GM19372 (cell line): Measurements from ENCODE around the gene CCDC188.

Experiments used
- ATAC-seq: cut with Tn5 transposase; IDR thresholded peaks from one replicate; pipeline ENCODE4 v1.9.1; 2021; ENCODE audit warnings: mild to moderate bottlenecking, low read depth, moderate library complexity; ENCODE audit not compliant: unreplicated experiment

The CCDC188 gene

DNA sequence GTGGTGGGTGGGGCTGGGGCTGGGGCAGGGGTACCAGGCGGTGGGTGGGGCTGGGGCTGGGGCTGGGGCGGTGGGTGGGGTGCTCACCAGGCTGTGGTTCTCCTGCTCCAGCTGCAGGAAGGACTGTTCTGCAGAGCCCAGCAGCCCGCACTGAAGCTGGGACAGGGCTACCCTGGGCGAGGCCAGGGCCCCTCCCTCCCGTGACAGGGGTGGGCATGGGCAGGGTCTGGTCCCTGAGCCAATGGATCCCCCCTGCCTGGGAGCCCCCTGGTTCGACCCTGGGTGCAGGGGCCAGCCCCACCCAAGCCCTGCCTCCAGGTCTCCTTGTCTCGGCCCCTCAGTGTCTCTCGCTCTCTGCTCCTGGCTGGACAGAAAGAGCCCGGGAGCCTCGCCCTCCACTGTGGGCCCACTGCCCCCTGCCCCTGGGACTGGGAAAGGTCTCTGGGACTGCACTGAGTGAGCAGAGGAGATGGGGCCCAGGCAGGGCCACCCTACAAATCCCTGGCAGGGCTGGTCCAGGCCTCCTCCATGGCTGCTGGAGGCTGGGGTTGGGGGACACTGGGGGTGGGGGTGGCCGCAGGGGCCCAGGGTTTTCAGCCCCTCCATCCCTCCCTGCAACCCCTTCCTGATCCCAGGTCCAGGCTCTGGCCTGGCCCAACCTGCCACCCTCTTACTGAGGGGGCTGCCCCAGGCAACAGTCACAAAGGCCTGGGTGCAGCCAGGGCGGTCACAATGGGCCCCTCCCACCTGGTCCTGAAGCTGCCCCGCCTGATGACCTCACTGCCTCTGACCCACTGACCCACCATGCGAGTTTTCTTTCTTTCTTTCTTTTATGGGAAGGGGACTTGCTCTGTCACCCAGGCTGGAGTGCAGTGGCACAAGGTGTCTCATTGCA, at the start of gene CCDC188:
TSS of gene CCDC188 (minus strand) at position 675 of the 895 bp plus-strand sequence. CDS start at position 606, 69 bp downstream.
- ATAC-seq = no peak

DNA sequence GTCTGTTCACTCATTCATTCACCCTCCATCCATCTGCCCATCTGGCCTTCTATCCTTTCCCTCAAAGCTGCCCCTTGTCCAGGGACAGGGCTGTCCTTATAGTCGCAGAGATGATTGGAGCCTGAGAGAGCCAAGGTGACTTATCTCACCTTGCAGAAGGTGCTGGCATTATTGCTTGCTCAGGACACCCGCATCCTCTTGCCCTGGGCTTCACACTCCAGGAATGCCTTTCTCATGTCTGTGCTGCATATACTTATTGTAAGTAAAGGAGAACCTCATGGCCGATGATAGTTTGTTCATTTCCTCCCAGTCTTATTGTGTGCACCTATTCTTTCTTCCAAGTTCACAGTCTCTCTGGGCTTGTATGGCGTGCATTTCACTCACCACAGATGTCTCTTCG, 49.1 kb upstream of the CCDC188 start:
- ATAC-seq = no peak

DNA sequence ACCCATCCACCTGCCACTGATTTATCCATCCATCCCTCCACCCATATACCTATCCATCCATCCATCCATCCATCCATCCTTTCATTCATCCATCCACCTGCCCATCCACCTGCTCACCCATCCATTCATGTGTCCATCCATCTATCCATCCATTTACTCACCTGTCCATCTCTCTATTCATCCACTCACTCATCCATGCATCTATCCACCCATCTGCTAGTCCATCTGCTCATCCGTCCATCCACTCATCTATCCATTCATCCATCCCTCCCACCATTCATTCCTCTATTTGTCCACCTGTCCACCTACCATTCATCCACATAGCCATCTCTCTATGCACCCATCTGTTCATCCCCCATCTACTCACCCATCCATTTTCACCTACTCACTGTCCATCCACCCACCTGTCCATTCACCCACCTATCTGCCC, 48.6 kb upstream of the CCDC188 start:
- ATAC-seq = no peak

DNA sequence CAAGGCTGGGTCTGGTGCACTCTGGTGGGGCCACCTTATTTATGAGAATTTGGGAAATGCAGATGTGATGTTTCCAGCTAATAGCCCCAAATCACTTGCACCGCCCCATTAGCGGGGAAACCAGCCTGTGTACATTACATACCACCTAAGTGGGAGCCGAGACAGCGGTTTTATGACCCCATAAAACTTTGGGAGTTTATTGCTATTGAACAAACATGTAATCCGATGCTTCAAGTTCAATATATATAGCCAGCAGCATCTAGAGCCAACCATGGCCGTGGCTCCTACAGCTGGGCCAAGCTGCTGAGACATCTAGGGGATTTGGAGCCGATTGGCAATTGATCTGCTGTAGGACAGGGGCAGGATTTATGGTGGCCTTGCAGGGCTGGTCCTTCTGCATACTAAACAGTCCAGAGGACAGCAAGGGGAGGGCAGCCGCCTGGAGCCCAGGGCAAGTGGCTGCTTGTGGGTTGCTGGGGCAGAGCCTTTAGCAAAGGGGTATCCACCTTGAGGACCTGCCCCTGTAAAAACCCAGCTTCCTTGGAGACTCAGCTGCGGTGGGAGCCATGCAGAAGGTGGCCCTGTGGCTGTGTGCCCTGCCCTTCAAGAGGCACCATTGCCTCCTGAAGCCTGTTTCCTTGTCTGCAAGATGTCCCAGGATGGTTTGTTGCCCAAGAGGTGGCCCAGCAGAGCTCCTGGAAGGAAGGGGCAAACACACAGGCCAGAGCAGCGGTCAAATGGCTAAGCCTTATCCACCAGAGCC, 47.9 kb upstream of the CCDC188 start:
- ATAC-seq = no peak

DNA sequence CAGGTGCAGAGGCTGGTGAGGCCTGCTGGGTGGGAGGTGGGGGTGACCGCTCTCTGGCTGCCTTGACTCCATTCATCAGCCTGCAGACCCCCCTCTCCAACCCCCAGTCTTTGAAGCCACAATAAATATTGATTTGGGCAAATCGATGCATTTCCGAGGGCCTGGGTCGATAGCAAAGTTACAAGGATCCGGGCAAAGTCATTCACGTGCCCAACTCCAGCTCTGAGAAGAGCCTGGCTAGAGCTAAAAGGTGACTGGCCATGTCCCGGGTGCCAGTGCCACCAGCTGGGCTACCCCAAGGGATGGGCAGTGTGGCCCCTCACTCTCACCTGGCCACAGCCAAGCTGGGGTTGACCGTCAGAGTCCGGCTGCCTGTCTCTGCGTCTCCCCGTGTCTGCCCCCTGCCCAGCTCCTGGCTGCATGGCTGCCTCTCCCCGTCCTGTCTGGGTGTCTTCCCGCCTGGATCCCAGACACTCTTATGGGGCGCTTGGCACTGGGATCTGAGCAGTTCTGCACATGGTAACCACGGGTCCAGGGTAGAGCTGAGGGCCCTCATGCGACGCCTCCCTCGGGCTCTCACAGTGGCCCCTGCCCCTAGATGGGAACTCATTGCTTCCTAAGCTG, 46.7 kb upstream of the CCDC188 start:
- ATAC-seq = no peak

DNA sequence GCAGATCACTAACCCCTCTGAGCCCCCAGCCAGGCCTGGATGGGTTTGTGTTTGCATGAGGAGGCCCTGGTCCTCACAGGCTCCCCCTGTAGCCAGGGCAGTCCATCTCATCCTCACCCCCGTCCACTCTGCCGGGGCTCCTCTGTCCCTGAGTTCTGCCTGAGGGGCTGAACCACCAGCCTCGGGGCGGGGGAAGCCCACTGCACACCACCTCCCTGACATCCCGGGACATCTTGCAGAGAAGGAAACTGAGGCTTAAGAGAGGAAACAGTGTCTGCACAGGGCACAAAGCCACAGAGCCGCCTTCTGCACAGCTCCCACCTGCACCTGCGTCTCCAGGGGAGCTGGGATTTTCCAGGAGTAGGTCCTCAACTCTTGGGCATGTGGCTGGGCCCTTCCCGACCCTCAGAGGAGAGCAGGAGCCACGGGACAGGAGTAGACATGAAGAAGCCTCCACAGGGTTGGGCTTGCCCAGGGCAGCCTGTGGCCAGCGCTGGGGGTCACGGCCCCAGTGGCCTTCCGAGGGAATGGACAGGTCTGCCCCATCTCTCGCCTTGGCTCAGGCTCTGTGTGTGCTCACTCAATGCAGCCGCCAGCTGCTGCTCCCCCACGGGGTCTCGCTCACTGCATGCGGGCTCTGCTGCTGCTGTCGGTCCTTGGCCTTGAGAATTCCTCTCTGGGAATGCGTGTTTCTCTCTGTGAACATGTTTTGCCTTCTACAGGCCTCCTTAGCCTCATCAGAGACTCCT, 45.4 kb upstream of the CCDC188 start:
- ATAC-seq = no peak

DNA sequence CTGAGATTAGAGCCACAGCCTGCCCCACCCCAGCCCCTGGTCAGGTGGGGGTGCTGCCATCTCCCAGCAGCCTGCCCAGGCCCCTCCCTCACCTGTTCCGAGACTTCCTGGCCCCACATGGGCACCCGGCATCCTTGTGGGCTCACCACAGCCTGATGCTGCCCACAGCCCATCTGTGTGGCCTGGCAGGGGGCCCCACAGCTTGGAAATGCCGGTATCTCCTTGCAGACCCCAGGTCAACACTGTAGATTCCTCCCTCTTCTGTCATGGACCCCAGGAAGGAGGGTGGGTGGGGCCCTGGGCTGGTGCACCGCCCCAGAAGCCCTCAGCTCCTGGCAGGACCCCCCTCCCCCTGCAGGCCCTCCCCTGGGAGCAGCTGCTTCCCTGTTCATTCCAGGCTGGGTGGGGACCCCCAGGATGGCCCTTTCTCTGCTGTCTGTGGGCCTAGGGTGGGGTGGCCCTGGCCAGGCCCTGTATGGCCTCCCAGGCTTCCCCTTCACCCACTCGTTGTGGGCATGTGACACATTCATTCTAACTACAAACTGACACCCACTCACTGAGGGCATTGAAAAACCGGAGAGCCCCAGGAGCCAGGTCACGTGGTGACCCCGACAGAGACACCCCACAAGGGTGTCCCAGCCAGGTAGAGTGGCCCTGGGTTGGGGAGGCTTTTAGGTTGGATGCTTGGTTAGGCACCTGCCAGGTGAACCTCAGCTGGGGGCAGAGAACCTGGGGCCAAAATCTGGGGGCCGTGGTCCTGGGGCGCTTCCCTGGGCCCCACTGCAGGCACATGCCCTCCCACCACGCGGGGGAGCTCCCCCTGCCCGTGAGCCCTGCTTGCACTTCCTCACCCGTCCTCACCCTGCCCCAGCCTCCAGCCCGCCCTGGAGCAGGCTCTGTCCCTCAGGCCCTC, 44.1 kb upstream of the CCDC188 start:
- no peak for ATAC-seq

DNA sequence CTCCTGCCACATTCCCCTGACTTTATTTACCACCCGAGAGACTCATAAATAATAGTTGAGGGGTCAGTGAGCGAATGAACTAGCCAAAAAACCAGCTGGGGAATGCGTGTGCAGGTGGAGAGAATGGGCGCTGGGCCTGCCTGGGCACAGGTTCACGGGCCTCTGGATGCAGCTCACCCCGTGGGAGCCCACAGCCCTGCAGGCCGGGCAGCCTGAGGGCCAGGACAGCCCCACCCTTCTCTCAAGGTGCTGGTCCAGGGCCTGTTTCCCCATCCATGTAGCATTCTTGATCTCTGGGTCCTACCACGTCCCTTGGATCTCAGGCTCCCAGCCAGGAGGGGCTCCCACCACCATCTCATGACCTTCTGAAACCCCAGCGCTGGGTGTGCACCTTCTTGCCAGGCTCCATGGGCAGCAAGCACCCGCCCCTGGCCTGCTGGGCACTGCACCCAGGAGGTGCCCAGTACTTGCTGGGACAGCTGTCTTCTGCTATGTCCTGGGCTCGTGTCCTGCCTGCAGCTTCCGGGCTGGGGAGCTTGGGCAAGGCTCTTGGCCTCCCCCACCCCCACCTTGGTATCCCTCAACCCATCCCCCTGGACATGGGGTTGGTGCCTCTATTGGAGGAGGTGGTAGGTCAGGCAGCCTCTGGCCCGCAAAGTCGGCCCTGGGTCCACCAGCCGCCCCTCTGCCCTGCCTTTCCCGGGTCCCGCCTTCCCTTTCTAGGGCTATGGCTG, 43.1 kb upstream of the CCDC188 start:
- ATAC-seq = no peak

DNA sequence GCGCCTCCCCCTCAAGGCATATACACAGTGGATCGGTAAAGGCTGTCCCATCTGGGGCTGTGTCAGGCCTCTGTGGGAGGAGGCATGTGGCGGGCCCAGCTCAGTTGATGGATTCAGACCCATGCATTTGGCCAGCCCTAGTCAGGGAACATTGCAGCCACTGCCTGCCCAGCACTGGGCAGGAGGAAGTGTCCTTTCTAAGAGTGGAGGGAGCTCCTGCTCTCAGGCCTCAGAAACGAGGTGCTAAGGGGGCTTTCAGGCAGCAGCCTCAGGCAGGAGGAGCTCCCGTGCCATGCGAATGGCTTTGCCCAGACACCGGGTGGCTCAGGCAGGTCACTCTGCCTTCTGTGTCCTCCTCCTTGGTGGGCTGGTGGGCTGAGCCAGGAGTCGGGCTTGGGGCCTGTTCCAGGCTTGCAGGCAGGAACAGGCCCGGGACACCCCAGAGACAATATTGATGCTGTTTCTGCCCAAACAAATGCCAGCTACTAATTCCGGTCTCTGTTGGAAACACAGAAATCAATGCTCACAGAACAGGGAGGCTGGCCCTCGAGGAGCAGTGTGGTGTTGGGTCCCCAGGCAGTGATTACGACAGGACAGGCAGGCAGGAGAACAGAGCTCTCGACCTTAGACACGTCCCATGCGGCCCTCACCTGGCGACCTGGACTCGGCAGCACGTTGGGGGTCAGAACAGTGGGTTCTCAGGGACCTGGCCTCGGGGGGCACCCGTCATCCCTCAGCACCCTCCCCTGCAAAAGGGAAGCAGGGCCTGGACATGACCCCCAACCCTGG, 42.3 kb upstream of the CCDC188 start:
- ATAC-seq = no peak

DNA sequence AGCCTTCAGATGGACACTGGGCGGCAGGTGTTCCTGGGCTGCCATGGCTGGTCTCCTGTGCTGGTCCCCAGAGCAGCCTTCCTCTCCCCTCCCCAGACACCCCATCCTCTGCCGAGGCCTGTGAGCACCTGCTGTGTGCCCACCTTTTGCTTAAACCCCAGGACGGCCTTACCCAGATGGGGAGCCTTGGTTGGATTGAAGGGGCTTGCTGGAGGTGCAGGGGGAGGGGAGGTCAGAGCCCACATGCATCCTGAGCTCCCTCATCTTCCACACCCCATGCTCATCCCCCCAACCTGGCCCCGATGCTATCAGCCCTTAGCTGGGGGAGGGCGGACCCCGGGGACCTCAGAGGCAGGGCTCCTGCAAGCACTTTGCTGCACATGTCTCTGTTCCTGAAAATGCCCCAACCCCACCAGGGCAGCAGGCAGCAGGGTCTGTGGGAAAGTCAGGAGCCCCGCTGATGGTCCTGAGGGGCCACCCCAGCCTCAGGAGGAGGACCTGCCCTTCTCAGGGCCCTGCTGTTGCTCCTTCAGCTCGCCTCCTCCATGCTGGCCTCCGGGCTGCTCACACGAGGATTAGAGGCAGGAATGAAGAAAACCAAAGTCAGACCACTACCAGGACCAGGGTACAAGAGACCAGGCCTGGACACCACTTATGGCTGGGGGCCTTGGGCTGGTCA, 41.6 kb upstream of the CCDC188 start:
- no peak for ATAC-seq

DNA sequence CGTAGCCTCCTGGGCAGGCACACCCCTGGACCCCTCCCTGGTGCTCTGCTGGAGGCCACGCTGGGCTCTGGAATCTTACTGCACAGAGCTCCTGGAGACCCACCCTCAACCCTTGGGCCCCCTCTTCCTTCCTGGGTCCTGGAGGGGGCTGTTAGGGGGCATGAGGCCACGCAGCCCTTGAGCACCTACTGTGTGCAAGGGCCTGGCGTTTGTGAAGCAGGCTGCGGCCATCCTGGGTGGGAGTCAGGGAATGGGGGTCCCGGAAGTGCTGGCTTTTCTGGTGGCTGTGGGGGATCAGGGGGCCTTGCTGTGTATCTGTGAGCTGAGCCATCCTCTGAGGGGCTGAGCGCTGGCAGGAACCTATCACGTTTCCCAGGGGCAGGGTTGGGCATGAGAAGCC, 40.9 kb upstream of the CCDC188 start:
- ATAC-seq = no peak

DNA sequence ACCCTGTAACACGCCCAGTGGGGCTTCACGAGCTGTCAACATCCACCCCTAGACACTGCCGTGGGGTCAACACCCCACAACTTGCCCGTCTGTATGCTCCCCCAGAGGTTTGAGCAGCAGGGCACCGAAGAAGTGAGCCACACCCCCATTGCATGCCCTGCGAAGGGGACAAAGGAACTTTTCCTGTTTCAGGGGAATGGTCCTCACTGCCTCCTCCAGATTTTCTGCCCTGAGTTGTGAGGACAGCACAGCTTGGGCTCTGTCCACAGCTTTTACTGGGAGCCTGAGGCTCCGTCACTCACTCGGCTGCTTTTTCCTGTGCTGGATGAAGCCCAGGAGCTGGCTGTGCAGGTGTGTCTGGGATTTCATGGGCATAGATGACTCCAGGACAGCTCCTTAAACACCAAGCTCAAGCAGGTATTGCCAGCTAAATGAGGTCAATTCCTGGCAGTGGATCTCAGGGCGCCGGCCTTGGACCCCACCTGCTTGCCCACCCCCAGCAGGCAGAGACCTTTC, 40.2 kb upstream of the CCDC188 start:
- ATAC-seq = no peak

DNA sequence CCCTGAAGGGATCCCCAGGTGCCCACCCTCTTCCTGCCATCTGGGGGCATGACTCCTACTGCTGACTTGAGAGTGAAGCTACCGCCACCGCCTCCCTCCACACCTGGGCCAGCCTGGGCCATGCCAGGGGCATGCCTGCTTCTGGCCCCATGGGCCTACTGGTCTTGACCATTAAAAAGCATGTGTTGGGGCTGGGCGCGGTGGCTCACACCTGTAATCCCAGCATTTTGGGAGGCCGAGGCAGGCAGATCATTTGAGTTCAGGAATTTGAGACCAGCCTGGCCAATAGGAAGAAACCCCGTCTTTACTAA, 37.7 kb upstream of the CCDC188 start:
- ATAC-seq = no peak

DNA sequence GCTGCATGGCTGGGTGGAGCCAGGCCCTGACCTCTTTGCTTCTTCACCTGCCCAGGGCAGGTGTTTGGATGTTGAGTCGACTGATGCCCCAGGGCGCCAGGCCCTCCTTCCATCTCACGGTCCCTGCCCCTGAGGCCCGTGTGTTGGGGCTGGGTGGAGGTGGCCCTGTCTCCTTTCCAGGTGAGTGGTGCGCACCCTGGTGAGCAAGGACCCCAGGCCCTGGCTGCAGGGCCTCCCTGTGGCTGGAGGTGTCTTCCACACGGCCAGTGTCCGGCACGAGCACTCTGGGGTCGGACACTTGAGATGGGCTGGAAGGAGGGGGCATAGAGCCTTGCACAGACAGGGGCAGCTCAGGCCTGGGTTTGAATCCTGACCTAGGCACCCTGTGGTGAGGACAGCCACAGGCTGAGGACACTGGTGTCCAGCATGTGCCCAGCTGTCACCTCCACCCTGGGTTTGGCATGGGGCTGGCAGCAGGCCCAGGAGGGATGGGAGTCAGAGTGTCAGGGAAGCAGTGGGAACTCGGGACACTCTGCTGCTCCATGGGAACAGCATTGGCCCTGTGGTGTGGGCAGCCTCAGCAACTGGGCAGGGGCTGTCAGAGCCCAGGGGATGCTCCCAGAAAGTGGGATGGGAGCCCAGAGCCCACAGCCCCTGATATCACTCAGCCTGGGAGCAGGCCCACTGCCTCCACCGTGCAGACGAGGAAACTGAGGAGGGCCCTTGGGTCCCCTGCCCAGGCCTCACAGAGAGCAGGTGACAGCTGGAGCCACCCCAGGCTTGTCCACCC, 37.1 kb upstream of the CCDC188 start:
- ATAC-seq = no peak

DNA sequence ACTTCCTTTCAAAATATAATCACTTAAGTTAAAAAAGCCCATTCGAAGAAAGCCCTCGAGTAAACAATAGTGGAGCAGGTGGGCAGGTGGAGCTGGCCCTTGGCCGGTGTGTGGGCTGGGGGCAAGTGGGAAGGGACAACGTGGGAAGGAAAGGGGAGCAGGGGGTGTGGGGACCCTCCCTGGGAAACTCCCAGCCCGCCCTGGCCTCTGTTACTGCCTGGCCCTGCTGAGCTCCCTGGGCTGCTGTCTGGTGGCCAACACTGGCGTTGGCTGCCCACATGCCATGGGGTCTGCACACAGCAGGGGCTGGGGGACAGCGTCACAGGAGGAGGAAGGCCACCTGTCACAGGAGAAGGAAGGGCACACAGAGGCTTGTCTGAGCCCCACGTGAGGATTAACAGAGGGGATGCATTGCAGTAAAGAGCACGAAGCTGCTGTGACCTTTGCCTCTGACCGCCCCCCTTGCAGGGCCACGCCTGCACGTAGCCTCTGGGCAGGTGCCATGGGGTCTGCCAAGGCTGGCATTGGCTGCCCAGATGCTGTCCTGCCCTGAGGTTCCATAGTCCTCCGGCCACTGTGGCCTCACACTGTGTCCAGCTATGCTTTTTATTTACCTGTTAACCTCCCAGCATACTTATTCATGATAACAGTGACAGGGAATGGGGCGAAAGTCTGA, 36.2 kb upstream of the CCDC188 start:
- ATAC-seq = no peak

DNA sequence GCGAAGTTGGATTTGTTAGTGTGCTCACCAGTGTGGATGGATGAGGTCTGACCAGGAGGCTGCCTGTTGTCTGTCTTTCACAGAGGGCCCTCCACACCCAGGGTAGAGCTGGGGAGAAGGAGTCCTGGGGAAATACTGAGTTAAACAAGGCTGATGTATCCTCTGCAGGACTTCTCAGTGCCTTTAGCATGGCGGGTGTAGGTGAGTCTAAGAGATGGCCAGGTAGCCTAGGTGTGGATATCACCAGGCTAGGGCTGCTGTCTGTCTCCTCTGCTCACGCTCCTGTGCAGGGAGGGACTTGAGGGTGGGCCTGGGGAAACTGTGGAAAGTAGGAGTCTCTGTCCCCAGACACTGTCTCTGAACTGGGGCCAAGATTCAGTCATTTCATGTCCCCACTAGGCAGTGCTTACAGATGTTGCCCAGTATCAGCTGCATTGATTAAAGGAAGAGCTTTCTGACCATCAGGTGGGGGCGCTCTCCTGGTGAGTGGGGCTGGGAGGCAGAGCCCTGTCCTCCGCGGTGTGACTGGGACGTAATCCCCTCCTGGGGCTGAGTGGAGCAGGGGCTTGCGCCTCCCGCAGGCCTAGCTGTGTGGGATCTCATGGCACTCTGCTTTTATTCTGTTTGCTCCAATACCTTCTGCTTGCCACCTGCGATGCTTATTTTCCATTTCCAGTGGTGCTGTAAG, 35.5 kb upstream of the CCDC188 start:
- no peak for ATAC-seq
